SK-N-SH (cell line): ENCODE measurements around the gene MRPL24. TPM values are rescaled to one million over a fixed set of nuclear protein-coding genes. Genes with fewer than 3 reads are reported as not detected.
A peak's percentile ranks its signal among the peaks of the same experiment; 100 is the strongest.

ENCODE experiments used
- CTCF ChIA-PET: fragments of 300-600, 350-600 bp; formaldehyde crosslinking; extraction: SDS; loops from one replicate; lab custom pipeline; 2021; lab: Yijun Ruan, JAX
- POLR2A ChIA-PET: fragments of 350-600 bp; sonication (Branson Sonifier 250); formaldehyde crosslinking; extraction: SDS; loops from one replicate; lab custom pipeline; 2020; ENCODE audit warnings: antibody characterized with exemption, inconsistent platforms; lab: Yijun Ruan, JAX
- DNase-seq: peaks from one replicate; pipeline ENCODE4 v3.0.0; 2012
- H2AFZ ChIP-seq: fragments of 200-600 bp; sonication (generic); 2 replicates; pipeline ENCODE4 v1.8.1; 2016; ENCODE audit warnings: antibody characterized with exemption, mild to moderate bottlenecking, low read depth
- H3F3A ChIP-seq: fragments of 200-600 bp; sonication (generic); replicated peaks from 2 replicates; pipeline ENCODE3; 2016; ENCODE audit warnings: antibody characterized with exemption, mild to moderate bottlenecking; ENCODE audit not compliant: insufficient read depth
- H3K27ac ChIP-seq, 2 experiments: fragments of 200-500 bp in 1 of 2; fragments of 200-600 bp in 1 of 2; sonication (Bioruptor generic) in 1 of 2; sonication (generic), shearing (Covaris generic) in 1 of 2; 2 replicates each; pipeline versions ENCODE4 v1.5.1 to v1.6.1; 2014 to 2016; ENCODE audit warnings: low read depth in 2 of 2, inconsistent platforms in 1 of 2, low read length in 1 of 2, mild to moderate bottlenecking in 1 of 2, mixed read lengths in 1 of 2
- H3K27me3 ChIP-seq: fragments of 200-600 bp; sonication (generic), shearing (Covaris generic); 2 replicates; pipeline ENCODE4 v1.6.1; 2016; ENCODE audit warnings: mixed run types; ENCODE audit not compliant: insufficient read depth
- H3K36me3 ChIP-seq, 2 experiments: fragments of 200-500 bp in 1 of 2; fragments of 200-600 bp in 1 of 2; sonication (Bioruptor generic) in 1 of 2; sonication (generic) in 1 of 2; replicated peaks in 1 of 2; 2 replicates each; pipeline versions ENCODE3 to v1.5.1; 2014 to 2016; ENCODE audit warnings: low read length in 1 of 2, mild to moderate bottlenecking in 1 of 2; ENCODE audit not compliant: insufficient read depth in 2 of 2, control insufficient read depth in 1 of 2
- H3K4me1 ChIP-seq, 2 experiments: fragments of 200-500 bp in 1 of 2; fragments of 200-600 bp in 1 of 2; sonication (Bioruptor generic) in 1 of 2; sonication (generic), shearing (Covaris generic) in 1 of 2; 2 replicates each; pipeline versions ENCODE4 v1.5.1 to v1.6.1; 2014 to 2016; ENCODE audit warnings: low read depth in 1 of 2, low read length in 1 of 2, mixed run types in 1 of 2; ENCODE audit not compliant: insufficient read depth in 2 of 2, control insufficient read depth in 1 of 2
- H3K4me2 ChIP-seq: fragments of 200-600 bp; sonication (generic), shearing (Covaris generic); 2 replicates; pipeline ENCODE4 v1.6.1; 2017; ENCODE audit warnings: mixed run types
- H3K4me3 ChIP-seq, 2 experiments: fragments of 200-500 bp in 1 of 2; fragments of 200-600 bp in 1 of 2; sonication (Bioruptor generic) in 1 of 2; sonication (generic), shearing (Covaris generic) in 1 of 2; 2 replicates each; pipeline versions ENCODE4 v1.5.1 to v1.8.1; 2014 to 2016; ENCODE audit warnings: low read depth in 2 of 2, inconsistent platforms in 1 of 2, low read length in 1 of 2, mild to moderate bottlenecking in 1 of 2, mixed read lengths in 1 of 2, moderate library complexity in 1 of 2
- H3K79me2 ChIP-seq: fragments of 200-600 bp; sonication (generic); 2 replicates; pipeline ENCODE4 v1.8.1; 2017; ENCODE audit warnings: mild to moderate bottlenecking; ENCODE audit not compliant: insufficient read depth
- H3K9ac ChIP-seq: fragments of 200-600 bp; sonication (generic); 2 replicates; pipeline ENCODE4 v1.6.1; 2017; ENCODE audit warnings: mixed run types
- H3K9me2 ChIP-seq: fragments of 200-600 bp; sonication (generic); 2 replicates; pipeline ENCODE4 v1.6.1; 2017; ENCODE audit warnings: mixed run types
- H3K9me3 ChIP-seq: fragments of 200-600 bp; sonication (generic); 2 replicates; pipeline ENCODE4 v1.6.1; 2017; ENCODE audit warnings: mixed run types, mild to moderate bottlenecking, moderate library complexity
- H4K20me1 ChIP-seq: fragments of 200-600 bp; sonication (generic); 2 replicates; pipeline ENCODE4 v1.6.1; 2017; ENCODE audit warnings: mild to moderate bottlenecking, mixed run types; ENCODE audit not compliant: insufficient read depth
- CTCF ChIP-seq: fragments of 200-600 bp; sonication (generic); IDR thresholded peaks from 2 replicates; pipeline ENCODE4 v1.6.1; 2017; ENCODE audit warnings: antibody characterized with exemption, mild to moderate bottlenecking, moderate library complexity
- FOSL2 ChIP-seq: IDR thresholded peaks from 2 replicates; pipeline ENCODE4 v1.4.0; 2012; ENCODE audit warnings: low read depth, mild to moderate bottlenecking, moderate library complexity, borderline replicate concordance
- FOXM1 ChIP-seq: IDR thresholded peaks from 2 replicates; pipeline ENCODE4 v1.4.0; 2012; ENCODE audit warnings: low read depth, mild to moderate bottlenecking
- IRF3 ChIP-seq: fragments of 150-350 bp; IDR thresholded peaks from 2 replicates; pipeline ENCODE4 v1.6.1; 2016; ENCODE audit warnings: mild to moderate bottlenecking, low read depth, low read length
- MXI1 ChIP-seq: IDR thresholded peaks from 2 replicates; pipeline ENCODE4 v1.6.1; 2012; ENCODE audit warnings: mild to moderate bottlenecking, low read depth, low read length, improper control_type of control experiment
- RAD21 ChIP-seq: IDR thresholded peaks from 2 replicates; pipeline ENCODE4 v1.6.1; 2012; ENCODE audit warnings: mild to moderate bottlenecking, low read length
- RFX5 ChIP-seq: IDR thresholded peaks from 2 replicates; pipeline ENCODE4 v1.6.1; 2012; ENCODE audit warnings: mild to moderate bottlenecking, improper control_type of control experiment, low read length
- SIN3A ChIP-seq: IDR thresholded peaks from 2 replicates; pipeline ENCODE4 v1.6.1; 2012; ENCODE audit warnings: low read depth, mild to moderate bottlenecking, low read length, moderate library complexity, borderline replicate concordance
- SMC3 ChIP-seq: IDR thresholded peaks from 2 replicates; pipeline ENCODE4 v1.6.1; 2012; ENCODE audit warnings: low read depth, low read length, improper control_type of control experiment
- TCF12 ChIP-seq: IDR thresholded peaks from 2 replicates; pipeline ENCODE4 v1.4.0; 2012
- USF2 ChIP-seq: fragments of 150-350 bp; IDR thresholded peaks from 2 replicates; pipeline ENCODE4 v1.6.1; 2017; ENCODE audit warnings: antibody characterized with exemption, low read length, low read depth, borderline replicate concordance
- WGBS: methylation state at CpG from one replicate; pipeline ENCODE4 v1.1.6; 2017; ENCODE audit warnings: low lambda C conversion rate; 5-methylcytosine and 5-hydroxymethylcytosine counted together
- polyA plus RNA-seq, 3 experiments: library from polyadenylated mRNA; depleted of rRNA; stranded (reverse); fragments of >200 nt; gene quantifications; 2 replicates each; pipeline ENCODE4 v1.2.3, GENCODE V29; 2012

Gene MRPL24
- polyA plus RNA-seq, 1 of the 3 experiments (the other 2 are of a cell fraction): 149 TPM

GRCh38 chr1:156689035-156689952, 51.6 kb downstream of the MRPL24 start:
- H2AFZ ChIP-seq: peak overlapping the region; percentile 92
- peak overlapping the region; percentile 39 to 51 for H3K4me3 ChIP-seq
- H4K20me1 ChIP-seq: no peaks in the 10 kb centered on the region
- H3K36me3 ChIP-seq: no peaks in the 10 kb centered on the region
- WGBS: 3% methylated on average over 15 of the region's 23 CpGs
- H3K4me1 ChIP-seq: peaks cover 13 to 52% of the 10 kb centered on the region in 2 experiments; a peak in 3 of 4 replicates
- H3K27me3 ChIP-seq: no peaks in the 10 kb centered on the region
- ChIA-PET POLR2A (interaction anchor here (0.9 to 4.3 kb wide), 16 partner anchors 10 to 168 kb away, joined by 3 to 57 read pairs (median 6); partner anchors contain the start of genes CRABP2, ISG20L2, METTL25B and MRPL24), CTCF (interaction anchor here (0.6 to 45.5 kb wide), 71 partner anchors 10 to 318 kb away, joined by 3 to 2702 read pairs (median 7); partner anchors contain the start of genes BCAN, CRABP2, HDGF and INSRR)
- no peaks in the 10 kb centered on the region for H3K79me2 ChIP-seq
- H3K9me2 ChIP-seq: no peaks in the 10 kb centered on the region
- H3K9me3 ChIP-seq: no peaks in the 10 kb centered on the region
- peak overlapping the region; percentile 82 for H3K4me2 ChIP-seq
- TF ChIP-seq TCF12: peak; percentile 7; the same call in 1 of the 2 replicates
- TF ChIP-seq CTCF: peak; percentile 74
- no peak for TF ChIP-seq FOSL2
- peak; percentile 98 for TF ChIP-seq SMC3
- 0 out of 2 replicates have a peak, but pooled peaks have one; percentile 9 for TF ChIP-seq RFX5
- no peak for TF ChIP-seq USF2
- TF ChIP-seq RAD21: peak; percentile 99
- peak; percentile 50; the same call in 1 of the 2 replicates for TF ChIP-seq MXI1
- no peak for TF ChIP-seq IRF3
- no peak for TF ChIP-seq FOXM1
- TF ChIP-seq SIN3A: peak; percentile 19; the same call in 1 of the 2 replicates
- peak; percentile 85 for DNase-seq
- H3K9ac ChIP-seq: peak overlapping the region; percentile 20; the same call in 1 of the 2 replicates
- H3K27ac ChIP-seq: peak overlapping the region in 1 of 2 experiments; percentile 86; a peak in 2 of 4 replicates
- H3F3A ChIP-seq: peaks cover 8% of the 10 kb centered on the region

Other genes with a start within 250 kb of the MRPL24 start
- gene MEF2D, start 240.3 kb downstream of the MRPL24 start, polyA plus RNA-seq (2012; rRNA removed): 14.3 and 16.0 TPM in 2 replicates
- gene IQGAP3, start 168.5 kb downstream of the MRPL24 start, polyA plus RNA-seq (2012; rRNA removed): 14.4 and 15.6 TPM in 2 replicates
- gene TTC24, start 161.4 kb downstream of the MRPL24 start, polyA plus RNA-seq (2012; rRNA removed): not detected in 2 replicates
- 68.5 and 98.4 TPM in 2 replicates for gene NAXE, start 149.3 kb downstream of the MRPL24 start, polyA plus RNA-seq (2012; rRNA removed)
- 36.6 and 46.8 TPM in 2 replicates for gene GPATCH4, start 139.6 kb downstream of the MRPL24 start, polyA plus RNA-seq (2012; rRNA removed)
- gene HAPLN2, start 121.7 kb downstream of the MRPL24 start, polyA plus RNA-seq (2012; rRNA removed): 0.10 and 0.20 TPM in 2 replicates
- gene BCAN, start 99.0 kb downstream of the MRPL24 start, polyA plus RNA-seq (2012; rRNA removed): 0.13 and 0.25 TPM in 2 replicates
- 12.6 and 15.8 TPM in 2 replicates for gene NES, start 63.7 kb downstream of the MRPL24 start, polyA plus RNA-seq (2012; rRNA removed)
- 13.3 and 42.1 TPM in 2 replicates for gene CRABP2, start 35.5 kb downstream of the MRPL24 start, polyA plus RNA-seq (2012; rRNA removed)
- gene METTL25B, start 12.6 kb downstream of the MRPL24 start, polyA plus RNA-seq (2012; rRNA removed): 20.1 and 21.2 TPM in 2 replicates
- gene ISG20L2, start 12.3 kb downstream of the MRPL24 start, polyA plus RNA-seq (2012; rRNA removed): 31.6 and 44.3 TPM in 2 replicates
- gene HDGF, start 10.6 kb upstream of the MRPL24 start, polyA plus RNA-seq (2012; rRNA removed): 152 and 166 TPM in 2 replicates
- 39.2 and 51.8 TPM in 2 replicates for gene PRCC, start 26.4 kb upstream of the MRPL24 start, polyA plus RNA-seq (2012; rRNA removed)
- not detected in 2 replicates for gene SH2D2A, start 75.8 kb upstream of the MRPL24 start, polyA plus RNA-seq (2012; rRNA removed)
- 0.20 and 0.63 TPM in 2 replicates for gene INSRR, start 118.0 kb upstream of the MRPL24 start, polyA plus RNA-seq (2012; rRNA removed)
- 0.97 and 3.3 TPM in 2 replicates for gene NTRK1, start 119.8 kb upstream of the MRPL24 start, polyA plus RNA-seq (2012; rRNA removed)
- gene PEAR1, start 152.6 kb upstream of the MRPL24 start, polyA plus RNA-seq (2012; rRNA removed): 1.2 and 1.7 TPM in 2 replicates
- gene LRRC71, start 179.5 kb upstream of the MRPL24 start, polyA plus RNA-seq (2012; rRNA removed): 0.03 TPM in 1 of 2 replicates, not detected in the other